ENCODE data around the gene LTBR.

Gene LTBR

DNA sequence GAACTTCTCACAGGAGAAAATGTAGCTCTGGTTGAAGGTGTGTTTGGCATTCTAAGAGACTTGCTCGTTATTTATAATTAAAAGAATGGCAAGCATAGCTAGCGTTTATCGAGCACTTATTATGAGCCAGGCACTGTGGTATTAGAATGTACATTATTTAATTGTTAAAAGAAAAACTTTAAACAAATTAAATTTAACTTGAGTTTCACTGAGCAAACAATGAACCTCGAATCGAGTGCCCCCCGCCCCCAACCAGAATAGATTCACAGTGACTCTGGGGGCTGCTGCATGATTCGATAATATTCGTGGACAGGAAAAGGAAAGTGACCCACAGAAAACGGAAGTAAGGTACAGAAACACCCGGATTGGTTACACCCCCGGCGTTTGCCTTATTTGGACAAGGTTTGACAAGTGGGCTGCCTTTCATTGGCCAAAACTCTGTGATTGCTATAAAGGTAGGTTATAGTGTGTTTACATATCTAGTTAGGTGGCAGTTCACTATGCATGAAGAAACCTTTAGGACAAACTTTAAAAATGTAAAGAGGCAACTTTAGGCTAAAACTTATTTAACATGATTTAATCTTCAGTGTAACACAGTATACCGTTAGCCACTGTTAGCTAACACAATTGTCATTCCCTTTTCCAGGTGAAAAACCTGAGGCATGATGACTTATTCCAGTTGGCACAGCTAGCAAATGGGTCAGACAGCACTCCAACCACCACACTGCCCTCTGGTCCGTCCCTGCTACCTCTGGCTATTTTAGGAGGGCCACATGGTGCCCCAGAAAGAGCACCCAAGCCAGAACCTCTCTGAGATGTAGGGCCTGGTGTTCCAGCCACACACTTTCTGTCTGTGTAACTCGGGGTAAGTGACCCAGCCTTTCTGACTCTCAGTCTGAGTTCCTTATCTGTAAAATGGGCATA, 15.7 kb upstream of the LTBR start:
- DNase-seq = peak in 2 of 3 donors; percentile 41 to 60
- Histone ChIP-seq H3K4me3 (ENCODE audit: control insufficient read depth in 1 of 7, extremely low read depth in 1 of 7, insufficient read depth in 4 of 7, low read depth in 2 of 7, low read length in 6 of 7) (no peak overlapping the region), H3K36me3 (ENCODE audit: control insufficient read depth in 4 of 4, insufficient read depth in 4 of 4, low read length in 3 of 4) (no peaks in the 10 kb centered on the region), H3K27me3 (replicated peaks in 2 of 5; ENCODE audit: control insufficient read depth in 4 of 5, insufficient read depth in 5 of 5, low read length in 4 of 5) (no peaks in the 10 kb centered on the region), H3K9me3 (ENCODE audit: control extremely low read depth in 1 of 5, control insufficient read depth in 4 of 5, insufficient read depth in 2 of 5, low read depth in 1 of 5, low read length in 4 of 5) (no peaks in the 10 kb centered on the region), H3K4me1 (ENCODE audit: control extremely low read depth in 1 of 4, control insufficient read depth in 4 of 4, insufficient read depth in 4 of 4, low read length in 3 of 4) (peaks cover 8 to 70% (median 46%) of the 10 kb centered on the region in 4 experiments), H3K27ac (ENCODE audit: insufficient read depth in 1 of 2, low read depth in 1 of 2, low read length in 2 of 2, poor library complexity in 1 of 2, severe bottlenecking in 2 of 2) (no peak overlapping the region)
- ChIA-PET POLR2A (interaction anchor here (0.8 kb wide), 1 partner anchor 31 kb away, joined by 5 read pairs; no protein-coding TSS in a partner anchor), CTCF (interaction anchor here (0.5 to 7.2 kb wide), 19 partner anchors 9 to 97 kb away, joined by 3 to 84 read pairs (median 4); partner anchors contain the start of gene LTBR)
- 55% methylated on average over 6 of the region's 15 CpGs for WGBS (ENCODE audit: insufficient coverage)

DNA sequence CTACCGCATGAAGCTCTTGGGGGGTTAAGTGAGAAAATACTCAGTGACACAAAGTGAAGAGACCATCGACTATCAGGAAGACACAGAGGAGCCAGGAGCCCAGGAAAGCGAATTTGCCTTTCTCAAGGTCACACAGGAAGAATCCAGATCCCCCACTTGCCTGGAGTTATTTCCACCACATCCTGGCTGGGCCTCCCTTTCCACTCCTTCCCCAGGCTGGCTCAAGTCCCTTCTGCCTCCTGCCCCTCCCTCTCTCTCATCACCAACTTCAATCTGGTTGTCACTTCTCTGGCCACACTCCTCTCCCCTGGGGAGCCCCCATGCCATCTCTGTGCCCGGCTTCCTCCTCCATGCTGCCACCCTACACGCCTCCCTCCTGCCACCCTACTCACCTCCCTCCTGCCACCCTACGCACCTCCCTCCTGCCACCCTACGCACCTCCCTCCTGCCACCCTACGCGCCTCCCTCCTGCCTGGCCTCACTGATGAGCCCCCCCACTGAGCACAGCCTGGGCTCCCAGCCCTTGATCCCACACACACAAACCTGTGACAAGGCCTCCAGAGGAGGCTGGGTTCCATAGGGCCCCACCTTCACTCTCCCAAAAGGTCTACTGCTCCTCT, 14.9 kb upstream of the LTBR start:
- POLR2A ChIA-PET = no interaction called here
- DNase-seq = no peak
- no peak overlapping the region for H3K27ac ChIP-seq (ENCODE audit: insufficient read depth in 1 of 2, low read depth in 1 of 2, low read length in 2 of 2, poor library complexity in 1 of 2, severe bottlenecking in 2 of 2)
- no peaks in the 10 kb centered on the region for H3K36me3 ChIP-seq (ENCODE audit: control insufficient read depth in 4 of 4, insufficient read depth in 4 of 4, low read length in 3 of 4)
- no peaks in the 10 kb centered on the region for H3K27me3 ChIP-seq (replicated peaks in 2 of 5; ENCODE audit: control insufficient read depth in 4 of 5, insufficient read depth in 5 of 5, low read length in 4 of 5)
- peaks cover 8 to 70% (median 47%) of the 10 kb centered on the region in 4 experiments for H3K4me1 ChIP-seq (ENCODE audit: control extremely low read depth in 1 of 4, control insufficient read depth in 4 of 4, insufficient read depth in 4 of 4, low read length in 3 of 4)
- 86% methylated on average over 9 of the region's 9 CpGs for WGBS (ENCODE audit: insufficient coverage)
- CTCF ChIA-PET = interaction anchor here (0.7 to 7.2 kb wide), 9 partner anchors 15 to 202 kb away, joined by 3 to 84 read pairs (median 7); partner anchors contain the start of genes LTBR and TNFRSF1A
- H3K9me3 ChIP-seq (ENCODE audit: control extremely low read depth in 1 of 5, control insufficient read depth in 4 of 5, insufficient read depth in 2 of 5, low read depth in 1 of 5, low read length in 4 of 5) = no peaks in the 10 kb centered on the region
- no peak overlapping the region for H3K4me3 ChIP-seq (ENCODE audit: control insufficient read depth in 1 of 7, extremely low read depth in 1 of 7, insufficient read depth in 4 of 7, low read depth in 2 of 7, low read length in 6 of 7)

DNA sequence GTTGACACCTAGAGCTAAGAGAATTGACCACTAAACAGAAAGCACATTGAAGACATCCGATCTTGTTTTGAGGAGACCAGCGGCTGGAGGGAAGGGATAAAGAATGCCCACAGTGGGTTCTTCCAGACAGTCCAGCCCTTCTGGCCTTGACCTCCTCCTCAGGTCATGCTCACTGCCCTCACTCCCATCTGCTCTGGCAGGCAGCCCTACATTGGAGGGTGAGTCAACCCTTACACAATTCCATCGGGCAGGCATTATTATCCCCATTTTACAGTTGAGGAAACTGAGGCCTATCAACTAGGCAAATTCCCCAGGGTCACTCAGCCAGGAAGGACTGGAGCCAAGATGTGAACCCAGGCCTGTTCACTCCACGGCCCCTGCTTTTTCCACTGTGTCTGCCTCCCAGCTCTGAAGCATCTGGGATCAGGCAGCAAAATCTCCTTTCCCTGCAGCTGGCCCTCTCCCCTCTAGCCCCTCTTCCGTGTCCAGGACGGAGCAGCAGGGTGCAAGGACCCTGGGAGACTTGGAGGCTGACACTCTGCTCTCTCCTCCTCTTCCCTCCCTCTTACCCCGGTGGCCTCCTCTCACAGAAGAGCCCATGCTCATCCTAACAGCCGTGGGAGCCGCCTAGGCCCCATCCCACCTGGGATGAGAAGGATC, 13.9 kb upstream of the LTBR start:
- H3K9me3 ChIP-seq (ENCODE audit: control extremely low read depth in 1 of 5, control insufficient read depth in 4 of 5, insufficient read depth in 2 of 5, low read depth in 1 of 5, low read length in 4 of 5) = no peaks in the 10 kb centered on the region
- no peak for DNase-seq
- ChIA-PET CTCF (interaction anchor here (0.7 to 6.9 kb wide), 9 partner anchors 10 to 201 kb away, joined by 3 to 73 read pairs (median 7); partner anchors contain the start of genes LTBR and TNFRSF1A), POLR2A (no interaction called here)
- no peaks in the 10 kb centered on the region for H3K27me3 ChIP-seq (replicated peaks in 2 of 5; ENCODE audit: control insufficient read depth in 4 of 5, insufficient read depth in 5 of 5, low read length in 4 of 5)
- H3K4me1 ChIP-seq (ENCODE audit: control extremely low read depth in 1 of 4, control insufficient read depth in 4 of 4, insufficient read depth in 4 of 4, low read length in 3 of 4) = peaks cover 8 to 77% (median 47%) of the 10 kb centered on the region in 4 experiments
- no peak overlapping the region for H3K27ac ChIP-seq (ENCODE audit: insufficient read depth in 1 of 2, low read depth in 1 of 2, low read length in 2 of 2, poor library complexity in 1 of 2, severe bottlenecking in 2 of 2)
- no peak overlapping the region for H3K4me3 ChIP-seq (ENCODE audit: control insufficient read depth in 1 of 7, extremely low read depth in 1 of 7, insufficient read depth in 4 of 7, low read depth in 2 of 7, low read length in 6 of 7)
- no peaks in the 10 kb centered on the region for H3K36me3 ChIP-seq (ENCODE audit: control insufficient read depth in 4 of 4, insufficient read depth in 4 of 4, low read length in 3 of 4)
- 95% methylated on average over 7 of the region's 9 CpGs for WGBS (ENCODE audit: insufficient coverage)

DNA sequence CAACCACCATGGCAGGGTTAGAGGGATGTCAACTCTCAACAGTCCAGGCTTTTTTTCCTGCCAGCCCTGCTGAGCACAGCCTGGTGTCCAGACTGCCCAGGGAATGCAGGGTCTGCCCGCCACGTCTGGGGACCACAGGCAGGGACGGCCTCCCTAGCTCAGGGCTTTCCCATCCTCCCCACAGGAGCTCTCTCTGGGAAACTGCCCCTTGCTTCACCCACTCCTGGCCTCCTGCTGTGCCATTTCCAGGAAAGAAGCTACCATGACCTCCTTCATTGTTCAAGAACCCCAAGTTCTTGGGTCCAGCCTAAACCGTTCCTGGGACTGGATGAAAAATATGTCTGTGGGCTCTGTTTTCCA, 13.4 kb upstream of the LTBR start:
- ChIA-PET POLR2A (no interaction called here), CTCF (interaction anchor here (0.7 to 6.9 kb wide), 11 partner anchors 10 to 165 kb away, joined by 3 to 73 read pairs (median 7); partner anchors contain the start of genes LTBR and TNFRSF1A)
- no peaks in the 10 kb centered on the region for H3K36me3 ChIP-seq (ENCODE audit: control insufficient read depth in 4 of 4, insufficient read depth in 4 of 4, low read length in 3 of 4)
- no peak overlapping the region for H3K27ac ChIP-seq (ENCODE audit: insufficient read depth in 1 of 2, low read depth in 1 of 2, low read length in 2 of 2, poor library complexity in 1 of 2, severe bottlenecking in 2 of 2)
- H3K4me3 ChIP-seq (ENCODE audit: control insufficient read depth in 1 of 7, extremely low read depth in 1 of 7, insufficient read depth in 4 of 7, low read depth in 2 of 7, low read length in 6 of 7) = no peak overlapping the region
- peaks cover 8 to 82% (median 52%) of the 10 kb centered on the region in 4 experiments for H3K4me1 ChIP-seq (ENCODE audit: control extremely low read depth in 1 of 4, control insufficient read depth in 4 of 4, insufficient read depth in 4 of 4, low read length in 3 of 4)
- 100% methylated on average over 3 of the region's 4 CpGs for WGBS (ENCODE audit: insufficient coverage)
- H3K9me3 ChIP-seq (ENCODE audit: control extremely low read depth in 1 of 5, control insufficient read depth in 4 of 5, insufficient read depth in 2 of 5, low read depth in 1 of 5, low read length in 4 of 5) = no peaks in the 10 kb centered on the region
- H3K27me3 ChIP-seq (replicated peaks in 2 of 5; ENCODE audit: control insufficient read depth in 4 of 5, insufficient read depth in 5 of 5, low read length in 4 of 5) = no peaks in the 10 kb centered on the region
- no peak for DNase-seq

DNA sequence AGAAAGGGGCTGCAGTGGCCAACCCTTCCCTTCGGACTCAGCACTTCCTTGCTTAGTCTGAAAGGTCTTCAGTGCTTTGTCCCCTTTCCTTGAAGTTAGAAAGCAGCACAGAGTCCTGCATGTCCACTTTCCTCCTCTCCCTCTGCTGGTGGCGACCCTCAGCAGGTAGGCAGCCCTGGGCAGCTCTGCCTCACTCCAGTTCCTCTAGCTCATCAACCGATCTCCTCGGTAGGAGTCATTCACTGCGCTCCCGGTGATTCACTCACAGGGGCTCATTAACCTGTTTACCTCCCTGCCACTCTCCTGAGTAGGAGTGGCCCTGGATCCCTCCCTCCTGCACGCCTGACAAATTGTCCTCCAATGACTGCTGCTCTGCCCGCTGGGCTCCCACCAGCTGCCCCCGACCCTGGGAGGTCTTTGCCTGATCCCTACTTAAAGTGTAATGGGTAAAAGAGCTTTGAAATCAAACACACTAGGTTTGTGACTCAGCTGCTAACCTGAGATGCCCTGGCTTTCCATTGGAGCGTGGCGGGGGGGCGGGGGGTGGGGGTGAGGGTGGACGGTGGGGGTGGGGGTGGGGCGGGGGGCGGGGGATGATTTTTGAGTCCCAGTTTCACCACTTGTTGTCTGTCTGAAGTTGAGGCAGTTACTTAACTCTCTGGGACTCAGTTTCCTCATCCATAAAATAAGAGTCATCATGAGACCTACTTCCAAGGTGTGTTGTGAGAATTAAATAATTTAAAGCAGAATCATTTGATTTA, 12.8 kb upstream of the LTBR start:
- no peaks in the 10 kb centered on the region for H3K27me3 ChIP-seq (replicated peaks in 2 of 5; ENCODE audit: control insufficient read depth in 4 of 5, insufficient read depth in 5 of 5, low read length in 4 of 5)
- no peak overlapping the region for H3K27ac ChIP-seq (ENCODE audit: insufficient read depth in 1 of 2, low read depth in 1 of 2, low read length in 2 of 2, poor library complexity in 1 of 2, severe bottlenecking in 2 of 2)
- H3K9me3 ChIP-seq (ENCODE audit: control extremely low read depth in 1 of 5, control insufficient read depth in 4 of 5, insufficient read depth in 2 of 5, low read depth in 1 of 5, low read length in 4 of 5) = no peaks in the 10 kb centered on the region
- WGBS (ENCODE audit: insufficient coverage) = 91% methylated on average over 5 of the region's 15 CpGs
- ChIA-PET CTCF (interaction anchor here (0.7 to 6.9 kb wide), 11 partner anchors 11 to 165 kb away, joined by 3 to 73 read pairs (median 7); partner anchors contain the start of genes LTBR and TNFRSF1A), POLR2A (interaction anchor here (0.7 kb wide), 1 partner anchor 48 kb away, joined by 3 read pairs; no protein-coding TSS in a partner anchor)
- H3K4me3 ChIP-seq (ENCODE audit: control insufficient read depth in 1 of 7, extremely low read depth in 1 of 7, insufficient read depth in 4 of 7, low read depth in 2 of 7, low read length in 6 of 7) = no peak overlapping the region
- DNase-seq = peak in 2 of 3 donors; percentile 32 to 40
- H3K4me1 ChIP-seq (ENCODE audit: control extremely low read depth in 1 of 4, control insufficient read depth in 4 of 4, insufficient read depth in 4 of 4, low read length in 3 of 4) = peaks cover 8 to 88% (median 58%) of the 10 kb centered on the region in 4 experiments
- H3K36me3 ChIP-seq (ENCODE audit: control insufficient read depth in 4 of 4, insufficient read depth in 4 of 4, low read length in 3 of 4) = no peaks in the 10 kb centered on the region

DNA sequence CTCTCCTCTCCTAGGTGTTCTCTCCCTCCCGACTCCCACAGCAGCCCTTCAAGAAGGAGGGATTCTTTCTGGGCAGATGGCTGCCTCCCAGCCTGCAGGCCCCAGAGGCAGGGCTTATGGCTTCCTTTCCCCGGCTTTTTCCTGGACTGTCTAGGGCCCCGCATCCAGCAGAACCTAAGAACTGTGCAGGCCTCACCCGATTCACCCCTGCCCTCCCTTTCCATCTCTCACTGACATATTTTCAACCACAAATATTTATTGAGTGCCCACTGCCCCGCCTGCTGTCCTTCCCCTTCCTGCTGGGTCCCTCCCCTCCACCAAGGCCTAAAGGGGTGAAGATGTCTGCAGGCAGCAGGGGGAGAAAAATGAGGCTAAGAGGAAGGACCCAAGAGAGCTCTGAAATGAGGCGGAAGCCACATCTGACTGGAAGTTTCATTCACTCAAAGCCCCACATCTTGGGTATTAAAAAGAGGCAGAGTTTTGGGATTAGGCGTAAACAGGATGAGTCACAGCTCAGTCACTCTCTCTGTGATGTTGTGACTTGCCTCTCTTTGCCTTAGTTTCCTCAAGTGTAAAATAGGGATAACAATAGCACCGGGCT, 11.5 kb upstream of the LTBR start:
- Histone ChIP-seq H3K27ac (ENCODE audit: insufficient read depth in 1 of 2, low read depth in 1 of 2, low read length in 2 of 2, poor library complexity in 1 of 2, severe bottlenecking in 2 of 2) (no peak overlapping the region), H3K36me3 (ENCODE audit: control insufficient read depth in 4 of 4, insufficient read depth in 4 of 4, low read length in 3 of 4) (no peaks in the 10 kb centered on the region), H3K4me3 (ENCODE audit: control insufficient read depth in 1 of 7, extremely low read depth in 1 of 7, insufficient read depth in 4 of 7, low read depth in 2 of 7, low read length in 6 of 7) (peak overlapping the region in 3 of 7 experiments; percentile 1 to 40 (median 9)), H3K27me3 (replicated peaks in 2 of 5; ENCODE audit: control insufficient read depth in 4 of 5, insufficient read depth in 5 of 5, low read length in 4 of 5) (no peaks in the 10 kb centered on the region), H3K4me1 (ENCODE audit: control extremely low read depth in 1 of 4, control insufficient read depth in 4 of 4, insufficient read depth in 4 of 4, low read length in 3 of 4) (peaks cover 8 to 94% (median 68%) of the 10 kb centered on the region in 4 experiments), H3K9me3 (ENCODE audit: control extremely low read depth in 1 of 5, control insufficient read depth in 4 of 5, insufficient read depth in 2 of 5, low read depth in 1 of 5, low read length in 4 of 5) (no peaks in the 10 kb centered on the region)
- 18% methylated on average over 6 of the region's 8 CpGs for WGBS (ENCODE audit: insufficient coverage)
- DNase-seq = peak; percentile 61 to 88 (median 88)
- CTCF ChIA-PET = interaction anchor here (0.6 to 6.9 kb wide), 8 partner anchors 9 to 93 kb away, joined by 3 to 73 read pairs (median 6); partner anchors contain the start of gene TNFRSF1A
- POLR2A ChIA-PET = interaction anchor here (0.6 to 1.0 kb wide), 2 partner anchors 32 to 36 kb away, joined by 3 to 5 read pairs; no protein-coding TSS in a partner anchor

Data from common myeloid progenitor, CD34-positive (primary cell).